ENCODE results near the gene CFAP20DC. TPM values are rescaled to one million over a fixed set of nuclear protein-coding genes. Genes with fewer than 3 reads are reported as not detected.

Gene CFAP20DC
- total and polyA plus RNA-seq, 4 donors: 0.98 to 2.1 (median 1.5) TPM

GRCh38 chr3:58794750-58795149 lies 255.1 kb downstream of the CFAP20DC start:
- TF ChIP-seq MAX (IDR thresholded peaks at IDR 0.05) (no peak), ZBTB33 (IDR thresholded peaks at IDR 0.05) (no peak), CTCF (IDR thresholded peaks at IDR 0.05; ENCODE audit: low read depth, low read length, missing input control) (no peak), SP1 (IDR thresholded peaks at IDR 0.05) (no peak), FOXA1 (IDR thresholded peaks at IDR 0.05) (no peak), RAD21 (IDR thresholded peaks at IDR 0.05) (no peak), EGR1 (IDR thresholded peaks at IDR 0.05; ENCODE audit: low read depth in 2 of 2) (no peak), JUND (IDR thresholded peaks at IDR 0.05) (no peak), YY1 (IDR thresholded peaks at IDR 0.05) (no peak), NR2F2 (IDR thresholded peaks at IDR 0.05) (no peak)
- DNase-seq (ENCODE audit: low spot score): no peak
- H3K9me3 ChIP-seq (ENCODE audit: control insufficient read depth in 4 of 4, low read length in 3 of 4): no peaks in the 10 kb centered on the region
- peaks cover 0 to 2% (median 0%) of the 10 kb centered on the region in 4 donors for H3K36me3 ChIP-seq (ENCODE audit: control insufficient read depth in 4 of 4, insufficient read depth in 3 of 4, low read depth in 1 of 4, low read length in 3 of 4)
- no peak overlapping the region for H3K4me3 ChIP-seq (ENCODE audit: low read depth in 1 of 3, low read length in 3 of 3)
- 97% methylated on average over 4 of the region's 4 CpGs for WGBS
- no peak overlapping the region for H3K9ac ChIP-seq (ENCODE audit: low read depth in 1 of 2, low read length in 2 of 2)
- H3K27me3 ChIP-seq (ENCODE audit: control insufficient read depth in 4 of 4, insufficient read depth in 4 of 4, low read length in 3 of 4): no peaks in the 10 kb centered on the region
- H3K4me1 ChIP-seq (ENCODE audit: control insufficient read depth in 4 of 4, insufficient read depth in 4 of 4, low read length in 3 of 4): peaks cover 0 to 5% (median 0%) of the 10 kb centered on the region in 4 donors
- no peak overlapping the region for H3K27ac ChIP-seq (ENCODE audit: low read depth in 1 of 2, low read length in 2 of 2)

GRCh38 chr3:58793938-58794337 lies 255.9 kb downstream of the CFAP20DC start:
- peaks cover 0 to 2% (median 0%) of the 10 kb centered on the region in 4 donors for H3K36me3 ChIP-seq (ENCODE audit: control insufficient read depth in 4 of 4, insufficient read depth in 3 of 4, low read depth in 1 of 4, low read length in 3 of 4)
- peaks cover 0 to 5% (median 0%) of the 10 kb centered on the region in 4 donors for H3K4me1 ChIP-seq (ENCODE audit: control insufficient read depth in 4 of 4, insufficient read depth in 4 of 4, low read length in 3 of 4)
- 29% methylated on average over 3 of the region's 3 CpGs for WGBS
- H3K9ac ChIP-seq (ENCODE audit: low read depth in 1 of 2, low read length in 2 of 2): no peak overlapping the region
- DNase-seq (ENCODE audit: low spot score): no peak
- TF ChIP-seq SP1 (IDR thresholded peaks at IDR 0.05): peak; percentile 89
- TF ChIP-seq CTCF (IDR thresholded peaks at IDR 0.05; ENCODE audit: low read depth, low read length, missing input control): no peak
- no peak for TF ChIP-seq TAF1 (conservative IDR thresholded peaks at IDR 0.05)
- TF ChIP-seq EGR1 (IDR thresholded peaks at IDR 0.05; ENCODE audit: low read depth in 2 of 2): no peak
- TF ChIP-seq HNF4A (conservative IDR thresholded peaks at IDR 0.05): peak; percentile 84
- TF ChIP-seq FOXA2 (IDR thresholded peaks at IDR 0.05): peak; percentile 84
- TF ChIP-seq MAX (IDR thresholded peaks at IDR 0.05): no peak
- TF ChIP-seq YY1 (IDR thresholded peaks at IDR 0.05): peak; percentile 91
- TF ChIP-seq HNF4G (IDR thresholded peaks at IDR 0.05): peak; percentile 34
- peak; percentile 45 for TF ChIP-seq ZBTB33 (IDR thresholded peaks at IDR 0.05)
- TF ChIP-seq FOXA1 (IDR thresholded peaks at IDR 0.05): no peak
- TF ChIP-seq ATF3 (IDR thresholded peaks at IDR 0.05): no peak
- peak in 1 of 2 donors; percentile 23 for TF ChIP-seq JUND (IDR thresholded peaks at IDR 0.05)
- no peak for TF ChIP-seq NR2F2 (IDR thresholded peaks at IDR 0.05)
- TF ChIP-seq REST (IDR thresholded peaks at IDR 0.05): peak; percentile 13
- TF ChIP-seq RXRA (IDR thresholded peaks at IDR 0.05): peak; percentile 58 to 59
- TF ChIP-seq RAD21 (IDR thresholded peaks at IDR 0.05): peak in 1 of 2 donors; percentile 36
- TF ChIP-seq GABPA (IDR thresholded peaks at IDR 0.05 in 1 of 2, conservative IDR thresholded peaks at IDR 0.05 in 1 of 2): no peak
- no peaks in the 10 kb centered on the region for H3K9me3 ChIP-seq (ENCODE audit: control insufficient read depth in 4 of 4, low read length in 3 of 4)
- peak overlapping the region; percentile 52 to 66 for H3K27ac ChIP-seq (ENCODE audit: low read depth in 1 of 2, low read length in 2 of 2)
- H3K27me3 ChIP-seq (ENCODE audit: control insufficient read depth in 4 of 4, insufficient read depth in 4 of 4, low read length in 3 of 4): no peaks in the 10 kb centered on the region
- no peak overlapping the region for H3K4me3 ChIP-seq (ENCODE audit: low read depth in 1 of 3, low read length in 3 of 3)
